Neural cell (in vitro differentiated cells): Measurements from ENCODE around the gene DOK4.

Experiments
- CTCF ChIP-seq: fragments of 450-650 bp; IDR thresholded peaks from 2 replicates; pipeline ENCODE4 v1.5.1; 2014; ENCODE audit warnings: antibody characterized with exemption, mild to moderate bottlenecking, moderate library complexity; ENCODE audit not compliant: poor library complexity, severe bottlenecking
- EP300 ChIP-seq: fragments of 450-650 bp; conservative IDR thresholded peaks from 2 replicates; pipeline ENCODE4 v1.6.1; 2014; ENCODE audit warnings: antibody characterized with exemption, mild to moderate bottlenecking, moderate library complexity; ENCODE audit not compliant: poor library complexity, severe bottlenecking
- EZH2 ChIP-seq: fragments of 200-600, 300-800 bp; shearing (Covaris generic), sonication (generic); IDR thresholded peaks from 2 replicates; pipeline ENCODE4 v1.6.1; 2014; ENCODE audit warnings: antibody characterized with exemption, low read length, borderline replicate concordance, mild to moderate bottlenecking; ENCODE audit not compliant: insufficient read depth, poor library complexity, severe bottlenecking
- POLR2AphosphoS5 ChIP-seq: IDR thresholded peaks from 2 replicates; pipeline ENCODE4 v1.6.1; 2012
- RAD21 ChIP-seq: fragments of 450-650 bp; conservative IDR thresholded peaks from 2 replicates; pipeline ENCODE4 v1.6.1; 2014; ENCODE audit warnings: antibody characterized with exemption, mild to moderate bottlenecking, moderate library complexity
- REST ChIP-seq: IDR thresholded peaks from 2 replicates; pipeline ENCODE4 v1.6.1; 2012; ENCODE audit warnings: borderline replicate concordance
- SMC3 ChIP-seq: fragments of 450-650 bp; conservative IDR thresholded peaks from 2 replicates; pipeline ENCODE4 v1.6.1; 2014; ENCODE audit warnings: antibody characterized with exemption, mild to moderate bottlenecking, moderate library complexity; ENCODE audit not compliant: poor library complexity
- TAF1 ChIP-seq: IDR thresholded peaks from 2 replicates; pipeline ENCODE4 v1.6.1; 2012; ENCODE audit warnings: low read depth

GRCh38 chr16:57469917-57470470 lies 16.3 kb downstream of the DOK4 start:
- TF ChIP-seq CTCF: no peak
- no peak for TF ChIP-seq POLR2AphosphoS5
- TF ChIP-seq EZH2: no peak
- TF ChIP-seq RAD21: no peak
- no peak for TF ChIP-seq EP300
- no peak for TF ChIP-seq TAF1
- TF ChIP-seq SMC3: no peak
- TF ChIP-seq REST: no peak
